HG03378 (cell line): ENCODE results near the gene FURIN.
"Not testable (repeated sequence)": the region's sequence is repeated elsewhere in the genome, so short reads cannot be mapped to it uniquely, and the experiment has no call there.

Experiments
- ATAC-seq: cut with Tn5 transposase; IDR thresholded peaks from one replicate; pipeline ENCODE4 v1.9.1; 2021; ENCODE audit warnings: mild to moderate bottlenecking, moderate library complexity; ENCODE audit not compliant: unreplicated experiment

FURIN gene

DNA sequence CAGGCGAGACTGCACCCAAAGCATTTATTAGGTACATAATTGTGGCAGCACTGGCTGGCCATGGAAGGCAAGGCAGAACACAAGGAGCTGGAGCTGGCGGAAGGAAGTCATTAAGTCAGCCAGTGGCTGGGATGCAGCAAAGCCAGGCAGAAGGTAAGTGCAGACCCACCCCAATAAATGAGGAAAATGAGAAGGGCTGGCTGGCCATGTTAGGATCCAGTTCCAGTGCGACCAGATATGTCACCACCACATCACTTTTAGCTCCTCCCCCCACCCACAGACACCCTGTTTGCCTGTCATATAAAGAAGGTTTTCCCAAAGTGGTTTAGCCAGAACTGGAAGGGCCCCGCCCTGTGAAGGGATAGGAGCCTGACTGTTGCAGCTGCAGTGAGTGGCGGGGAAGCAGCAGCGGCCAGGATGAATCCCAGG lies at the start of gene FURIN:
Gene FURIN, plus strand, starts transcription at position 328 of the 429 bp plus-strand sequence. CDS start 7,153 bp downstream, outside the sequence.
- no peak for ATAC-seq

DNA sequence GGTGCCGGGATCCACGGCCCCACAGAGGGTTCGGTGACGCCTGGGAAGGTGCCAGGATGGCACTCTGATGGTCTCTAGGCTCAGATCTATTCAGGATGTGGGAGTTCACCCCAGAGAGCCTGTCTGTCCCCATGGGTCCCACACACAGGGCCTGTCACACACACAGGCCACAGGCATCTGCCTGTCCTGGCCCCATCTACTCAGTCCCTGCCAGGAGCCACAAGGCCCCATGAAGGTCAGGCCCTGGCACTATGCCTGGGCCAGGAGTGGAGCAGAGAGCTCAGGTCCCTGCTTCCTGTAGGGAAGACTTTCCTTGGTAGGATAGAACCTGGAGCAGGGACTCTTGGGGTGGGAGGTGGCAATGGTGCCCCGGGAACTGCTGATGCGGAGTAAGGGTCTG lies 49.0 kb upstream of the FURIN start:
- no peak for ATAC-seq

DNA sequence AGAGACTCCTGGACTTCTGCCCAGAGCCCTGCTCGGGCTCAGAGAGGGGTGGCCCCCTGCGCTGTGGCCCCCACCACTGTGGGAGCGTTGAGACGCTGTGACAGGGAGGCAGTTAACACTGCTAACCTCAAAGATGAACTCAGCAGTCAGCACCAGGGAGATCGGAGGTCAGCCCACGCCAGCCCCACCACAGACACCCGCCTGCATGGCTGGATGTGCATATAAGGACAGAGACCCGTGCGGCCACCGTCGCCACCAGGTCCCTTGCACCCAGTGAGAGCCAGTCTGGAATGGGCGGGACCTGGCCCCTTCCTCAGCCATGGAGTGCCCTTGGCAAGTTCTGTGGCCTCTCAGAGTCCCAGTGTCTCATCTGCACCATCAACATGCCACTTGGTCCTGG lies 48.5 kb upstream of the FURIN start:
- ATAC-seq, result no peak

DNA sequence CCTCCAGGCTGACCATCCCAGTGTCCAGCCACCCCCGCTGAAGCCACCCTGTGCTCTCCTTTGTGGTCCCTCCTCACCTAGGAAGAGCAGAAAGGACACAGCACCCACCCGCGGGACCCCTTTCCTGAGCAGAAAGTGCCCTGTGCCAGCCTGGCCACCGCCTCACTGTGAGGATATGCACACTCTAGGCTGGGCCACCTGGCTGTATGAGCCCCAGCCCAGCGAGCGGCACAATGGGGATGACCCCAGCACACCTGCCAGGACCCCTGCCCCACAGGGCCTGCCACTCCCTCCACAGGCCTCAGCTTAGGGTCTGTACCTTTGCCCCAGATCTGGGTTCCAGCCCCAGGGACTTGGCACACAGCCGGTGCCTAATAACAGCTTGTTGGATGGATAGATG lies 47.9 kb upstream of the FURIN start:
- no peak for ATAC-seq

DNA sequence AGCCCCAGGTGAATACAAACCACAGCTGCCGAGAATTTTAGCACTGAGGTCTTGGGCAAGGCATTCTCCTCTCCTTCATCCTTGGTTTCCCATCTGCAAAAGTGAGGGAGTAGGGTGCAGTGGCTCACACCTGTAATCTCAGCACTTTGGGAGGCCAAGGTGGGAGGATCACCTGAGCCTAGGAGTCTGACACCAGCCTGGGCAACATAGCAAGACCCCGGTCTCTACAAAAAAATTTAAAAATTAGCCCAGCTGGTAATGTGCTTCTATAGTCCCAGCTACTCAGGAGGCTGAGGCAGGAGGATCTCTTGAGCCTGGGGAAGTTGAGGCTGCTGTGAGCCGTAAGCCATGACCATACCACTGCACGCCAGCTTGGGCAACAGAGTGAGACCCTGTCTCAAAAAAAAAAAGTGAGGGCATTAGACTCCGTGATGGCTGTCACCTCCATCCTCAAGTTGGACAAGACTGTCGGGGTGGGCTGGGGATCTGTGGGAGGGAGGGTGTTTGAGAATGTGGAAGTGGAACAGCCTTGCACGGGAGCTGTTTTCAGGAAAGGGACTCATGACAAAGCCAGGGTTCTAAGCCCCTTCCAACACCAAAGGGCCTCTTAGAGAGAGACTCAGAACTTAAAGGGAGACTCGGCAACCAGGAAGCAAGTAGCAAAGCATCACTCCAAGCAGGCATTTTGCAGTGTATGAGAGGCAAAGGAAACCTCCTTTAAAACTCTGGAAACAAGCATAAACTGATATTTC lies 46.0 kb upstream of the FURIN start:
- ATAC-seq, result no peak

DNA sequence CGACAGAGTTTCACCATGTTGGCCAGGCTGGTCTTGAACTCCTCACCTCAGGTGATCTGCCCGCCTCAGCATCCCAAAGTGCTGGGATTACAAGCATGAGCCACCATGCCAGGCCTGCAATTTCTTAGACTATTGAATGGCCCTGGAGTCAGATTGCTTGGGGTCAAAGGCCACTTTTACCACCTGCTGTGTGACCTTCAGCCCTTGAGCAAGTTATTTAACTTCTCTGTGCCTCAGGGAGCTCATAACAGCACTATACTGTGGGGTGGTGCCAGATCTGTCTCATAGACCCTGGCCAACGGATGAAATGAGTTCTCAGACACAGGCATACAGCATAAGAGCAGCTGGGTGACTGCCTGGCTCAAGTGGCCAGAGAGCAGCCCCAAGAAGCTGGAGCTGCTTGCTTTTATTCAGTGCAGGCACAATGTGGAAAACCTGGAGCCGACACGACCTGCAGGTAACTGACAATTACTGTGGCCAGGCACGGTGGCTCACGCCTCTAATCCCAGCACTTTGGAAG lies 44.9 kb upstream of the FURIN start:
- no peak for ATAC-seq

DNA sequence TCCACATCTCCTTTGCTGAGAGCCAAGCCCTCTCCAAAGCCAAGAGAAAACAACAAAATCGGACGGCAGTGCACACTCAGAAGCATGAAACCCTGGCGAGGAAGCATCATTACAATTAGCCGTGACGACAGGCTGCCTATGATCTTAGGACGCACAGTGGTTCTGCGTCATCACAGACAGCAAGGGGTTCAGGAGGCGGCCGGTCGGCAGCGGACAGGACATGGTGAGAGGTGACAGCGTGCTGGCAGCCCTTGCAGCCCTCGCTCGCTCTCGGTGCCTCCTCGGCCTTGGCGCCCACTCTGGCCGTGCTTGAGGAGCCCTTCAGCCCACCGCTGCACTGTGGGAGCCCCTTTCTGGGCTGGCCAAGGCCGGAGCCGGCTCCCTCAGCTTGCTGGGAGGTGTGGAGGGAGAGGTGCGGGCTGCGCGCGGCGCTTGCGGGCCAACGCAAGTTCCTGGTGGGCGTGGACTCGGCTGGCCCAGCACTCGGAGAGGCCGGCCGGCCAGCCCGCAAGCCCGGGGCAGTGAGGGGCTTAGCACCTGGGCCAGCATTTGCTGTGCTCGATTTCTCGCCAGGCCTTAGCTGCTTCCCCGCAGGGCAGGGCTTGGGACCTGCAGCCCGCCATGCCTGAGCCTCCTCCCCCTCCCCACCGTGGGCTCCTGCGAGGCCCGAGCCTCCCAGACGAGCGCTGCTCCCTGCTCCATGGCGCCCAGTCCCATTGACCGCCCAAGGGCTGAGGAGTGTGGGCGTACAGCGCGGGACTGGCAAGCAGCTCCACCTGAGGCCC lies 43.1 kb upstream of the FURIN start:
- ATAC-seq, result not testable (repeated sequence)

DNA sequence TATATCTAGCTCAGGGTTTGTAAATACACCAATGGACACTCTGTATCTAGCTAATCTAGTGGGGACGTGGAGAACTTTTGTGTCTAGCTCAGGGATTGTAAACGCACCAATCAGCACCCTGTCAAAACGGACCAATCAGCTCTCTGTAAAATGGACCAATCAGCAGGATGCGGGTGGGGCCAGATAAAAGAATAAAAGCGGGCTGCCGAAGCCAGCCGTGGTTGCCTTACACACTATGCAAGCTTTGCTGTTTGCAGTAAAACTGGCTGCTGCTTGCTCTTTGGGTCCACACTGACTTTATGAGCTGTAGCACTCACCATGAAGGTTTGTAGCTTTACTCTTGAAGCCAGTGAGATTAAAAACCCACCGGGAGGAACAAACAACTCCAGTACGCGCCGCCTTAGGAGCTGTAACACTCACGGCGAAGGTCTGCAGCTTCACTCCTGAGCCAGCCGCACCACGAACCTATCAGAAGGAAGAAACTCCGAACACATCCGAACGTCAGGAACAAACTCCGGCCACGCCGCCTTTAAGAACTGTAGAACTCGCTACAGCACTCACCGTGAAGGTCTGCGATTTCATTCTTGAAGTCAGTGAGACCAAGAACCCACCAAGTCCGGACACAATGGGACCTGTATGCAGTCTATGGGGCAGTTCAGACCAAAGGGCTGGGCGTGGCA lies 42.0 kb upstream of the FURIN start:
- not testable (repeated sequence) for ATAC-seq

DNA sequence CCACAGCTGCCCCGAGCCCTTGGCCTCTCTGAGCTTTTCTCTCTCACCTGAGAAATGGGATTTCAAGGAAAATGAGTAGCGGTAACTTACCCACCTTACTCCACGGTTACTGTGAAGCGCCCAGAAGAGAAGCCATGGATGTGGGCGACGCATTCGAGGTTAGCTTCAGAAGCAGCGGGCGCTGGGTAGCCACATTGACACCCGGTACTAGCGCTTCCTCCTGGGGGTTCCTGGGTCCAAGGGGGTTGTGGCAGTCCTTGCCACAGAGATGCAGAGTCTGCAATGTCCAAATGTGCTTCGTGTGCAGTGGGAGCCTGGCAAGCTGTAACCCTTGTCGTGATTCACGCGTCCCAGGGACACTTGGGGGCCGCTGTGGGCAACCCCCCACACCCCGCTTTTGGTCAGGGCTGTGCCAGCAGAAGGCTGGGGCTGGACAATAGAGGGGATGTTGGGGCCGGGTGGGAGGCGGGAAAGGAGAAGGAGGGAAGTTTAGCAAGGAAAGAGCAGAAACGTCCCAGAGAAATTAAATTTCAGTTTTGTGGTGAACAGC lies 41.4 kb upstream of the FURIN start:
- ATAC-seq, result no peak

DNA sequence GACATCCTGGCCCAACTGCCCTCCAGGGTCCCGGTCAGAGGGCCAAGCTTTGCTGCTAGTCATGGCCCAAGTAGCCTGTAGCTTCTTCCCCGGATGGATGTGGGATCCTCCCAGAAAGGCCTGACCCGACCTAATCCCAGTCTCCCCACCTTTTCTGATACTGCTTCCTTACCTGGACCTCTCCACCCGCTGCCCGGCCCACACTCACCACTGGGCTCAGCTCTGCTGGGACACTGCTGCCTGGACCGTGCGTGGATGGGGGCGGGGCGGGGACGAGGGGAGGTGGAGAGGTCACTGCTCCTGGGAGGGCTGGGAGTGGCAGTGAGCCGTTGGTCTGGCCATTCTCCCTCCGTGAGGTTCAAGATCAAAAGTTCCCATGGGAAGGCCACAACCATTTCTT lies 40.3 kb upstream of the FURIN start:
- no peak for ATAC-seq

DNA sequence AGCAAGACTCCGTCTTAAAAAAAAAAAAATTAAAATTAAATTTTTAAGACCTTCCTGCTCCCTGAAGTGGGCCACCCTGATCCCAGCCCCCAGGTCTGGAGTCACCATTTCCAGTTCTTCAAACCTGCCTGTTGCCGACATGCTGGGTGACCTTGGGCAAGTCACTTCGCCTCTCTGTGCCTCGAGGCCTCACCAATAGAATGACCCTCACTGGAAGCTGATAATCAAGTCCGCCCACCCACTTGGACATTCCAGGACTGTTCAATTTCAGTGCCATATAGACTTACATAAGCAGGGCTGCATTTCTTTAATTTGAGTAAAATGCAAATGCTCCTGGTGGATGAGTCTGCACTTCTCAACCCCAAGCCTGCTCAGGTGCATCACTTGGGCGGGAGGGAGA lies 39.3 kb upstream of the FURIN start:
- ATAC-seq, result no peak

DNA sequence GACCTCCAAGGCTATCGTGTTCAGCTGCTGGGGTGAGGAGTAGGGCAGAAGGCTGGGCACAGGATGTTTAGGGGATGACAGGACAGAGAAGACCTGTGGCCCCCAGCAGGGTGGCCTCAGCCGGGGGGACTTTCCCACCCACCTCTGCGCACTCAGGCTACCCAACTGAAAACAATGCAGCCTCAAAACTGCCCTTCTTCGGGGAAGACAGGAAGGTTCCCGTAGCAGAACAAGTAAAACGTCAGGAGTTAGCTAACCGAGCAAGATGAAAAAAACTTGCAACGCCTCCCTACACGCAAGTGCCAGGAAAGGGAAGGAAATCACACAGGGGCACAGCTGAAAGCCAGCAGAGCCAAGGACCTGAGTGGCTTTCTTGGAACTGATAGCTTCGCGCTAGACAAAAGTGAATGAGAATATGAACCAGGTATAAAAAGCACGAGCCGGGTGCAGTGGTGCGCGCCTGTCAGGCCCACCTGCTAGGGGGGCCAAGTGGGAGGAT lies 38.4 kb upstream of the FURIN start:
- ATAC-seq, result no peak

DNA sequence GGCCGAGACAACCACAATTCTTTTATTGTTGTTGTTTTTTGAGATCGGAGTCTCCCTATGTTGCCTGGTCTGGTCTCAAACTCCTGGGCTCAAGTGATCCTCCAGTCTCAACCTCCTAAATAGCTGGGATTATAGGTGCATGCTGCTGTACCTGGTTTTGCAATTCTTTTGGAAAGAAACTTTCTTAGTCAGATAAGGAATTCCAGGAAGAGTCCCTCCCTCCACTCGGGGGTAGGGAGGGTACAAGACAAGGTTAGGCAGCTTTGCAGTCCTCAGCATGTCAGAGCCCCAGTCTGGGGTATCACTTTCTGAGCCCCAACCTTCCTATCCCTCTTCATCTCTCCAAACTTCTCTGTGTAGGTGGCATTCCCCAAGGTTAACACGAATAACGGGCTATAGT lies 33.8 kb upstream of the FURIN start:
- no peak for ATAC-seq

DNA sequence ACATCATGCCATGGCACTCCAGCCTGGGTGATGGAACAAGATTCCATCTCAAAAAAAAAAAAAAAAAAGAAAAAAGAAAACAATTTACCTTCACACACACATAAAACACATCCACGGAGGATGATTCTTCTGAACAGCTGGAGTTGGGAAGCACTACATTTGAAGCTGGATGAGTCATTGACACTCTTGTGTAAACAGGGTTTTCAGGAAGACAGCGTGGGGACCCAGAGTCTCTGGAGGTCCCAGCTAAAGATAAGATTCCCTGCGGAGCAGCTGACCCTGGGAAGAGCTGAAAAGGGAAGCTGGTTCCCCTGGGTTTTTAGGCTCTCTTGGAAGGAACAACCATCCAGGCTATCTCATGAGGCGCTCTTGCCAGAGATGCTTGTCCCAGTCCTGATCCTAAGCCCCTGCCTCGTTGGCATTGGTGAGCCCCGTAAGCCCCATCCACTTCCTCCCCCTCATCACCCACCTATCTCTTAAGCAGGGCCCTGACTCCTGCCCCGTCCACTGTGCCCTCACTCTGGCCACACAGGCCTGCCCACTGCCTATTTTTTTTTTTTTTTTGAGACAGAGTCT lies 32.0 kb upstream of the FURIN start:
- ATAC-seq, result no peak

DNA sequence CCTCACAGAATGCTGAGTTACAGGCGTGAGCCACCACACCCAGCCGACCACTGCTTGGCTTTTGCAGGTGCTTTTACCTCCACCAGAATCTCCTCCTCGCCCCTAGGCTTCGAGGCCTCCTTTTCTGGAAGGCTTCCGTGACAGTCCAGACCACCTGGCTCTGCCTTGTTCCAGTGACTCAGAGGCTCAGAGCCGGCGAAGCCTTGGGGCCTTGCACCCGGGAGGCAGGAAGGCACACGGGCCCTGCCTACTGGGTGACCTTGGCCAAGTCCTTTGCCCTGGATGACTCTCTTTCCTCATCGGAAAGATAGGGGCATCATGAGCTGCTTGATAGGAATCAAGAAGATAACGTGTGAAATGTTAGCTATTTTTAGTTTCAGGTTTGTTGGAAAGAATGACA lies 31.3 kb upstream of the FURIN start:
- no peak for ATAC-seq

DNA sequence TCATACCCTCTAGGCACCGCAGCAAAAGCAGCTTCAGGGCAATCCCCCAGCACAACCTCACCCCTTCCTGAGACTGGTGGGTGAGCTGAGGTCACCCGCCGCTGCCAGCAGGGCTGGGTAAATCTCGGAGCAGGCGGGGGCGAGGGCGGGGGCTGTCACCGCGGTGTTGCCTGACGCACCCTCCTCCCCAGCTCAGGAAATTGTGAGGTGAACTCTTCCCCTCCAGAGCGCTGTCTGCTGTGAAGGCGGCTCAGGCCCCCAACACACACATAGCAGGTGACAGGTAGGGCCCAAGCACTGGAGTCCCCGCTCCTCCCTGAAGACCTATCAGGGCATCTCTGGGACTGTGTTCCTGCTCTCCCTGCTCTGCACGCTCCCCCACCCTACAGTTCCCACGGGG lies 30.2 kb upstream of the FURIN start:
- no peak for ATAC-seq

DNA sequence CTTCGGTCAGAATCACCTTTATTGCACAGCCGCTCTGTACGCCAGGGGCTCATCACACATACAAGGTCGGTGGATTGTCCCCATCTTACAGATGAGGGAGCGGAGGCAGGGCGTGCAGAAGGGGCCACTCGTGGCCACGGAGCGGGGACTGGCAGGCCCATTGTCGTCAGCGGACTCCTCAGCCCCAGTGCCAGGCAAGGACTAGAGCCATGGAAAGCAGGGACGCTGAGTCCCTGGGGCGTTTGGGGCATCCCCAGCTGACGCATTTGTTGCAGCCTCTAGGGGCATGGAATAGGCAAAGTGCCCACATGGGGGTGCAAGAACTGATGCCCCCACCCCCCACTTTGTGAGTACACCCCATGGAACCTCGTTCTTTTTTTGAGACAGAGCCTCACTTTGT lies 29.8 kb upstream of the FURIN start:
- ATAC-seq, result no peak

DNA sequence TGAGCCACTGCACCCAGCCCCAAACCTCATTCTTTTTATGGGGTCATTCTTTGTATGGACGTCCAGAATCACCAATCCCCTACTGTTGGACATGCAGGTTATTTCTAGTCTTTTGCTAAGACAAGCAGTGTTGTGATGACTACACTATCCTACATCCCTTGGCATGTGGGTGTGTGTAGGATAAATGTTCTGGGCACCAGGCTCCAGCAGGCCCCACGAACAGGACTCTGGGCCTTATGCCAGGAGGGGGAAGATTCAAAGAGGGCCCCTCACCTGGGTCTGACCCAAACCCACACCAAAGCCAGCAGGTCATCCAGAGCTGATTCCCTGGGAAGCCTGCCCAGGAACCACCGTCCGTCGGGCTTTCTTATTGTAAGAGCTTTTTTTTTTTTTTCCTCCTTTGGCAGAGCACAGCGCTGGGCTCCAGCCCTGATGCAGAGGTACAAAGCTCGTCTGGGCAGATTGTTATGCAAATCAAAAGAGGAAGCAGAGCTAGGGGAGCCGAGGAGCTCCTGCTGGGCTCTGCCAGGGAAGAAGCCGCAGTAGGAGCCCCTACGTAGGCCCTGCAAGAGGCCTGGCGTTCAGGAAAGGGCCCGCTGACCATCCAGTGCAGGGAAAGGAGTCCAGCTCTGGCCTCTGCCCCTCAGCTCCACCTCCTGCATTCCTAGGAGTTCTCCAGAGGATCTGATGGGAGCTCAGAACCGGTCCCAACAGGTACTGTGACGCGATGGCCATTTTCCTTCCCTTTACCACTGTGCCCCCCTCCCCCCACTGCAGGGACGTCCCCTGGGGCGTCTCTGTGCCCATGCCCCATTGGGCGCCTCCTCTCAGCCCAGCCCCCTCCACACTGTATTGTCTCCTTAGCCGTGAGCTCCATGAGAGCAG lies 29.0 kb upstream of the FURIN start:
- peak; percentile 76 for ATAC-seq

DNA sequence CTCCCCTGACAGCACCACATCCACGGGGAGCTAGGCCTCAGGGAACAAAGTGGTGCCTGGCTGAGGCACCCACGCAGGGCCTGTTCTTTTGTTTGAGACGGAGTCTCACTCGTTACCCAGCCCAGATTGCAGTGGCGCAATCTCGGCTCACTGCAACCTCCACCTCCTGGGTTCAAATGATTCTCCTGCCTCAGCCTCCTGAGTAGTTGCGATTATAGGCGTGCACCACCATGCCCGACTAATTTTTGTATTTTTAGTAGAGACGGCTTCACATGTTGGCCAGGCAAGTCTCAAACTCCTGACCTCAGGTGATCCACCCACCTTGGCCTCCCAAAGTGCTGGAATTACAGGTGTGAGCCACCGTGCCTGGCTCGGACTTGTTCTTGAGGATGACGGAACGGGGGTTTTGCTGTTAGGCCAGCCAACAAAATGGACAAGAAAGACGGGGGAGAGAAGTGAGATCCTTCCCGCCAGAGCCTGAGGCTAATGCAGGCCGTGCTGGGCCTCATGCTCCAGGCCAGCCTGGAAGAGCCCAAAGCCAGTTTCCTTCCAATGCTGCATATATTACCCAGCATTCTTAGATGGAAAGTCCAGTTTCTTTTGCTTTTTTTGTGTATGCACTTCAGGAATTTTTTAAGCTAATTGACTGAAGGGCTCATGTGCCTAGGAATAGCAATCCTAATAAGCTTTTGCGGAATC lies 28.1 kb upstream of the FURIN start:
- ATAC-seq, result no peak
